22Rv1 (cell line): ENCODE measurements around the gene CCNC.

Experiments
- H3K27ac ChIP-seq: fragments of 450-650 bp; 2 replicates; pipeline ENCODE4 v1.5.1; 2017
- ZFX ChIP-seq: fragments of 450-650 bp; IDR thresholded peaks from 2 replicates; pipeline ENCODE4 v1.6.1; 2017; ENCODE audit warnings: antibody characterized with exemption, borderline replicate concordance
- TF ChIP-seq, protein P1 (sequence below): fragments of 450-650 bp; IDR thresholded peaks from 2 replicates; pipeline ENCODE4 v1.5.1; 2017; ENCODE audit warnings: mild to moderate bottlenecking

Gene CCNC

GRCh38 chr6:99521633-99522151, 46.8 kb downstream of the CCNC start:
- peak overlapping the region; percentile 82 for H3K27ac ChIP-seq
- TF ChIP-seq ZFX, result no peak
- TF ChIP-seq, protein P1, sequence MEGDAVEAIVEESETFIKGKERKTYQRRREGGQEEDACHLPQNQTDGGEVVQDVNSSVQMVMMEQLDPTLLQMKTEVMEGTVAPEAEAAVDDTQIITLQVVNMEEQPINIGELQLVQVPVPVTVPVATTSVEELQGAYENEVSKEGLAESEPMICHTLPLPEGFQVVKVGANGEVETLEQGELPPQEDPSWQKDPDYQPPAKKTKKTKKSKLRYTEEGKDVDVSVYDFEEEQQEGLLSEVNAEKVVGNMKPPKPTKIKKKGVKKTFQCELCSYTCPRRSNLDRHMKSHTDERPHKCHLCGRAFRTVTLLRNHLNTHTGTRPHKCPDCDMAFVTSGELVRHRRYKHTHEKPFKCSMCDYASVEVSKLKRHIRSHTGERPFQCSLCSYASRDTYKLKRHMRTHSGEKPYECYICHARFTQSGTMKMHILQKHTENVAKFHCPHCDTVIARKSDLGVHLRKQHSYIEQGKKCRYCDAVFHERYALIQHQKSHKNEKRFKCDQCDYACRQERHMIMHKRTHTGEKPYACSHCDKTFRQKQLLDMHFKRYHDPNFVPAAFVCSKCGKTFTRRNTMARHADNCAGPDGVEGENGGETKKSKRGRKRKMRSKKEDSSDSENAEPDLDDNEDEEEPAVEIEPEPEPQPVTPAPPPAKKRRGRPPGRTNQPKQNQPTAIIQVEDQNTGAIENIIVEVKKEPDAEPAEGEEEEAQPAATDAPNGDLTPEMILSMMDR, result no peak

- H3K27ac ChIP-seq, result peak overlapping the region; percentile 82
- TF ChIP-seq ZFX, result no peak
- TF ChIP-seq, protein P1, result peak; percentile 94
These were observed 47.4 kb downstream of the CCNC start for GRCh38 chr6:99520855-99521632.

DNA sequence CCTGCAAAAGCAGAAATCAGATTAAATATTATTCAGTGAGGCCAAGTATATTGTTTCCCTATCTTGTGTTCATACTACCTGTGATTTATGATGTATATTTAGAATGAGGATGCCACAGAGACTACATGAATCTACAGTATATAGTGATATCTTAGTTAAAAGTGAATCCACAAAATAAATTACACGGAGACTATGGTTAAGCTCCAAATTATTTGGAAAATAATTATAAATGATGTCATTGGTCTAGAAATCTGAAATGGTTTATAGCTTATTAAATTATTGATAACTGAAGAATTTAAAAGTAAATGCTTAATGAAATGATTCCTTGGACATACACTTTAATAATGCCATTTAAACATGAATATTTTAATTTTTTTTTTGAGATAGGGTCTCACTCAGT, 49.0 kb downstream of the CCNC start:
- TF ChIP-seq, protein P1, result no peak
- TF ChIP-seq ZFX, result no peak
- no peak overlapping the region for H3K27ac ChIP-seq

DNA sequence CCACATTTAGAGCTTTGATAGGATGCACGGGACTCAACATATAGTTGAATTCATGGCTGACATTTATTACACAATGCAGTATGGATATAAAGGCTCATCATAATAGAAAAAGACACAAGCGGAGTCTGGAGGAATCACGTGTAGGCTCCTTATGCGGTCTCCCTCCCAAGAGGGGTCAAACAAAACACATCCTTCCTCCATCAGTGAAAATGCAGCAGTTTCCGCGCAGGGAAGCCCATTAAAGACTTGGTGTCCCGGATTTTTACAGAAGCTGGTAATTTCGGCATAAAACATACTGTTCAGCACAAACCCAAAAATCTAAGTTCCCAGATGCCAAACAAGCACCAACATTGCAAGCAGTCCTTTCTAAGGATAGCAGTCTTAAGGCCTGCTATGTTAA, 54.4 kb downstream of the CCNC start:
- no peak for TF ChIP-seq ZFX
- TF ChIP-seq, protein P1, result no peak
- peak overlapping the region; percentile 91; the same call in 1 of the 2 replicates for H3K27ac ChIP-seq

- TF ChIP-seq, protein P1, result no peak
- no peak for TF ChIP-seq ZFX
- H3K27ac ChIP-seq, result no peak overlapping the region
These were observed 56.4 kb downstream of the CCNC start for GRCh38 chr6:99512033-99512432.

DNA sequence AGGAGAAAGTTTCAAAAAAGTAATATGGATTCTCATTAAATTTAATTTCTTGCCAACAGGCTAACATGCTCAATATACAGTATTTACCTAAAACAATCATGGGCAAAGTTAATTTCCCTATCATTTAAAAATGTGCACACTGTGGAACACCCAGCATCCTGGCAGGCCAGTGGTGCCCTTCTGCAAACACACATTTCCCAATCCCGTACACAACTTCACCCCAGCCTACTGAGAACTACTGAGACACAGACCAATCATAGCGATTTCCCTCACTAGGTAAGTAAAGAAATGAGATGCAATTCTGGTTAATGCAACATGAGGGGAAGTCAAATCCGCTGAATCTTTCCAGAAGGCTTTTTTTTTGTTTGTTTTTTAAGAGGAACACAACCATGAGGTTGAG, 60.8 kb downstream of the CCNC start:
- H3K27ac ChIP-seq, result no peak overlapping the region
- TF ChIP-seq ZFX, result no peak
- TF ChIP-seq, protein P1, result no peak

GRCh38 chr6:99501762-99502161, 66.7 kb downstream of the CCNC start:
- TF ChIP-seq ZFX, result no peak
- TF ChIP-seq, protein P1, result no peak
- H3K27ac ChIP-seq, result no peak overlapping the region
